ENCODE data around the gene RAD51AP2. TPM values are rescaled to one million over a fixed set of nuclear protein-coding genes. Genes with fewer than 3 reads are reported as not detected.

The RAD51AP2 gene
- total RNA-seq, 2 donors from 2014 or later = 4.2 TPM; not detected in 1

DNA sequence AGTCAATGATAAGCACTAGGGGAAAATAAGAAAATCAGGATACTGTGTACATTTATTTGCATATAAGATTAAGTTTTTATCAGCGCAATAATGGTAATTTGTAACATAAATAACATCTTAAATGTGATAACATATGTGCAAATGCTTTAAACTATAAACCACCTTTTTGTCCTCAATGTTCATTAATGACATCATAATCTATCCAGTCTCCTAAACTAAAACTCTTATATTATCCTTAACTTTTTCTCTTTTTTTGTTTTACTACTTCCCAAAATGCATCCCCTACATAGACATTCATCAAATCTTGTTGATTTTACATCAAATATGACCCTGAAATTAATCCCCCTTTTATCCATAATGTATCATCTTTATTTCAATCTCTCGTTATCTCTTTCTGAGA, 3.4 kb upstream of the RAD51AP2 start:
- intact Hi-C loops (cut with DNase I) = no loop called here
- H3K4me3 ChIP-seq = no peak overlapping the region
- no peaks in the 10 kb centered on the region for H3K27me3 ChIP-seq (replicated peaks; ENCODE audit: insufficient read depth)
- H3K36me3 ChIP-seq = no peaks in the 10 kb centered on the region
- H3K4me1 ChIP-seq (replicated peaks) = no peaks in the 10 kb centered on the region
- H3K9me3 ChIP-seq = no peaks in the 10 kb centered on the region
- 90% methylated on average over 2 of the region's 2 CpGs for WGBS
- TF ChIP-seq POLR2AphosphoS5 (IDR thresholded peaks at IDR 0.05) (no peak), POLR2A (IDR thresholded peaks at IDR 0.05) (no peak)
- DNase-seq (ENCODE audit: low spot score) = no peak
- no peak overlapping the region for H3K27ac ChIP-seq

GRCh38 chr2:17520761-17521160, 2.5 kb upstream of the RAD51AP2 start:
- TF ChIP-seq POLR2A (IDR thresholded peaks at IDR 0.05) = no peak
- TF ChIP-seq, protein P1, sequence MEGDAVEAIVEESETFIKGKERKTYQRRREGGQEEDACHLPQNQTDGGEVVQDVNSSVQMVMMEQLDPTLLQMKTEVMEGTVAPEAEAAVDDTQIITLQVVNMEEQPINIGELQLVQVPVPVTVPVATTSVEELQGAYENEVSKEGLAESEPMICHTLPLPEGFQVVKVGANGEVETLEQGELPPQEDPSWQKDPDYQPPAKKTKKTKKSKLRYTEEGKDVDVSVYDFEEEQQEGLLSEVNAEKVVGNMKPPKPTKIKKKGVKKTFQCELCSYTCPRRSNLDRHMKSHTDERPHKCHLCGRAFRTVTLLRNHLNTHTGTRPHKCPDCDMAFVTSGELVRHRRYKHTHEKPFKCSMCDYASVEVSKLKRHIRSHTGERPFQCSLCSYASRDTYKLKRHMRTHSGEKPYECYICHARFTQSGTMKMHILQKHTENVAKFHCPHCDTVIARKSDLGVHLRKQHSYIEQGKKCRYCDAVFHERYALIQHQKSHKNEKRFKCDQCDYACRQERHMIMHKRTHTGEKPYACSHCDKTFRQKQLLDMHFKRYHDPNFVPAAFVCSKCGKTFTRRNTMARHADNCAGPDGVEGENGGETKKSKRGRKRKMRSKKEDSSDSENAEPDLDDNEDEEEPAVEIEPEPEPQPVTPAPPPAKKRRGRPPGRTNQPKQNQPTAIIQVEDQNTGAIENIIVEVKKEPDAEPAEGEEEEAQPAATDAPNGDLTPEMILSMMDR (IDR thresholded peaks at IDR 0.05) = no peak
- no peak for TF ChIP-seq POLR2AphosphoS5 (IDR thresholded peaks at IDR 0.05)
- DNase-seq (ENCODE audit: low spot score) = no peak
- Histone ChIP-seq H3K27ac (no peak overlapping the region), H3K36me3 (no peaks in the 10 kb centered on the region), H3K4me1 (replicated peaks) (no peaks in the 10 kb centered on the region), H3K27me3 (replicated peaks; ENCODE audit: insufficient read depth) (no peaks in the 10 kb centered on the region), H3K4me3 (no peak overlapping the region), H3K9me3 (no peaks in the 10 kb centered on the region)
- intact Hi-C loops (cut with DNase I) = no loop called here
- 80% methylated on average over 2 of the region's 2 CpGs for WGBS

DNA sequence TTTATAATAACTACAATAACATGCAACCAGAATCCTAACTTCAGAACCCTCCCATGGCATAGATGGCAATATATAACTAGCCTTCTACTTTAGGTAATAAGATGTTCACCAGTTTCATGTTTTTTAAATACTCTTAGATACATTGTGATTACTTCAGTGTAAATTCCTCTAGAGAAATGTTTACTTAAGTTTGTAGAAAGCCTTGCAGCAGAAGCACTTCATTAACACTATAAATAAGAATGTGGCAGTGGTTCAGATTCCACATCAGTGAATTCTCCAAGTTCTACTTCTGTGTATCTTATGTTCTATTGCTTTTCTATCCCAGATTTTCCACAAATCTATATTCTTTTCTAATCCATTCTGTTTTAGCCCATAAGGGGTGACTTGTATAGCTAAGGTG, 1.2 kb upstream of the RAD51AP2 start:
- Histone ChIP-seq H3K4me1 (replicated peaks) (no peaks in the 10 kb centered on the region), H3K27me3 (replicated peaks; ENCODE audit: insufficient read depth) (no peaks in the 10 kb centered on the region), H3K4me3 (no peak overlapping the region), H3K27ac (no peak overlapping the region), H3K9me3 (no peaks in the 10 kb centered on the region), H3K36me3 (no peaks in the 10 kb centered on the region)
- no peak for DNase-seq (ENCODE audit: low spot score)
- TF ChIP-seq POLR2A (IDR thresholded peaks at IDR 0.05) (no peak), POLR2AphosphoS5 (IDR thresholded peaks at IDR 0.05) (no peak)
- TF ChIP-seq, protein P1 (IDR thresholded peaks at IDR 0.05) = no peak
- intact Hi-C loops (cut with DNase I) = no loop called here

DNA sequence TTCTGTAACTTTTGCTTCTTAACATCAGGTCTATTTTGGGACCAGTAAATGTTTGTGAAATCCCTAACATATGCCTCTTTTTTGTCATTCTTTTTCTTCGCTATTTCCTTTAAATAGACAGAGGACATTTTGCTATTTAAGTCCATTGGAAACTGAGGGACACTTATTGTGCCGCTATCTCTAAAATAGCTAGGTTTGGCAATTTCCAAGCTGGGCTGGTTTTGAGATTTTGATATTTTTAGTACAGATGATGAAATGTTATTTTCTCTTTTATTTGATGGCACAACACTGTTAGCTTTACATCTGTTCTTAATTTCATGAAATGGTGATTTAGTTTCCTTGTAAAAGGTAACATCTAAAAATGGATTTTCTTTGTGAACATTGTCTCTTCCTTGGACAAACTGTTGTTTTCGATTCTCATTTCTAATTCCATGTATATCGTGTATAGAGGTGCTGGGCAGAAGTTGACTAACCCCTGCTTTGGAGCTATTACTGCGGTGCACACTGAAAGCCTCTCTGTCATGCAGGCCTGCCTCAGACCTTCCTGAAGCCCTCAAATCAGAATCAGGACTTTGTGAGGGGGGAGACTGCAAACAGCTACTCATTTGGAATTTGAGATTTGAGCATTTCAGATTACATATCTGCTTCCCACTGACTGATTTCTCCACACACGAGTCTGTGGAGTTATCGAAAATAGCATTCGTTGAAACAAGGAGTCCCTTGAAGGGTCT, 594 bp downstream of the RAD51AP2 start:
- no peak overlapping the region for H3K27ac ChIP-seq
- no peak for DNase-seq (ENCODE audit: low spot score)
- intact Hi-C loops (cut with DNase I) = no loop called here
- no peaks in the 10 kb centered on the region for H3K36me3 ChIP-seq
- H3K27me3 ChIP-seq (replicated peaks; ENCODE audit: insufficient read depth) = no peaks in the 10 kb centered on the region
- TF ChIP-seq, protein P1 (IDR thresholded peaks at IDR 0.05) = no peak
- TF ChIP-seq POLR2AphosphoS5 (IDR thresholded peaks at IDR 0.05) (no peak), POLR2A (IDR thresholded peaks at IDR 0.05) (no peak)
- H3K4me3 ChIP-seq = peak overlapping the region; percentile 17 to 21
- no peaks in the 10 kb centered on the region for H3K4me1 ChIP-seq (replicated peaks)
- WGBS = 37% methylated on average over 8 of the region's 8 CpGs
- H3K9me3 ChIP-seq = no peaks in the 10 kb centered on the region

GRCh38 chr2:17515652-17516051, 2.6 kb downstream of the RAD51AP2 start:
- no peaks in the 10 kb centered on the region for H3K9me3 ChIP-seq
- intact Hi-C loops (cut with DNase I) = no loop called here
- H3K4me3 ChIP-seq = no peak overlapping the region
- no peaks in the 10 kb centered on the region for H3K27me3 ChIP-seq (replicated peaks; ENCODE audit: insufficient read depth)
- TF ChIP-seq POLR2A (IDR thresholded peaks at IDR 0.05) = no peak
- TF ChIP-seq POLR2AphosphoS5 (IDR thresholded peaks at IDR 0.05) = no peak
- TF ChIP-seq, protein P1 (IDR thresholded peaks at IDR 0.05) = no peak
- no peak for DNase-seq (ENCODE audit: low spot score)
- H3K4me1 ChIP-seq (replicated peaks) = no peaks in the 10 kb centered on the region
- H3K27ac ChIP-seq = no peak overlapping the region
- H3K36me3 ChIP-seq = no peaks in the 10 kb centered on the region
